ENCODE measurements around the gene CTTNBP2NL.

Gene CTTNBP2NL

DNA sequence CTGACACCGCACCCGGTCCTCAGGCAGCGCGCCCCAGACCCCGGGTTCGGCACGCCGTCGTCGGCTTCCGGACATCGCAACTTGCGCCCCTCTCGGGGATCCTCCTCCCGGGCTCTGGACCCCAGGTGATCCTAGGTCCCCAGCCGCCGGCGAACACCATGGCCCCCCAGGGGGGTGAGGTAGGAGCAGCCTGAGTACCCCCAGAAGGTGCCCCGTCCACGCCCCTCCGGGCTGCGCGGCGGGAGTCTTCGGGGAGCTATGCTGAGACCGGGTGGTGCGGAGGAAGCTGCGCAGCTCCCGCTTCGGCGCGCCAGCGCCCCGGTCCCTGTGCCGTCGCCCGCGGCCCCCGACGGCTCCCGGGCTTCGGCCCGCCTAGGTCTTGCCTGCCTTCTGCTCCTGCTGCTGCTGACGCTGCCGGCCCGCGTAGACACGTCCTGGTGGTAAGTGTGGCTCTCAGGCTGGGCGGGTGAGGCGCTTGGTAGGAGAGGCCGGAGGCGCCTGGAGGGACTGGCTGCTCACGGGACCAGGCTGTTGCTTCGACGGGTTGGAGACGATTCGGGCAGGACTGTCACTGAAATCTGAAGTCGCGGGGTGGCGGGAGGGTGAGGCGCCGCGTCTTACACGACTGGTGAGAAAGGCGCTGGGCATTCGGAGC lies 113.1 kb downstream of the CTTNBP2NL start:
- DNase-seq: peak; percentile 10

- no peak for DNase-seq
Measured at GRCh38 chr1:112509660-112510178, 113.7 kb downstream of the CTTNBP2NL start.

DNA sequence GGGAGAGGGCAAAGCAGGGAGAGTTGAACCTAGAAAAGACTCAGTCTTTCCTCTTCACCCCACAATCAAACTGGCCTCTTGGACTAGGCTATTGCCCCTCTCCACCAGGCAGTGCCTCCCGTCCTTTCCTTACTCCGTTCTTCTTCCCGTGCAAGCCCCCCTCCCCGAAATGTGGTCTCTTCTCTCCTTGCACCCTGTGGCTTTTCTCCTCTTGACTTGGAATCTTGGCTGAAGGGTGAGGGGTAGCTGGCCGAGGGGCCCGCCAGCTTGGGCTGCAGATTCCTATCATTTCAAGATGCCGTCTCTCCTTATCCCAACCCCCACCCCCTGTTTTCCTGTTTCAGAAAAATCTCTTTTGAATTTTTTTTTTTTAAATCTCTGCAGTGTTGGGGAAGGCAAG lies 114.3 kb downstream of the CTTNBP2NL start:
- DNase-seq: no peak

Measured in stimulated activated CD4-positive, alpha-beta T cell treated with anti-CD3 and anti-CD28 coated beads, Interleukin-4, amount 100 ng/mL, for 24 hours (primary cell).